Inferior parietal cortex (tissue), 1 donor: ENCODE results near the gene FAM177A1.
"Not testable (repeated sequence)": the region's sequence is repeated elsewhere in the genome, so short reads cannot be mapped to it uniquely, and the experiment has no call there.

Experiments used
- DNase-seq: peaks from one replicate; pipeline ENCODE4 v3.0.0-alpha.2; 2016; ENCODE audit errors: extremely low spot score

FAM177A1 gene

GRCh38 chr14:35046048-35046750 is at the start of gene FAM177A1:
TSS of gene FAM177A1 (plus strand) at chr14:35046272. CDS start at chr14:35046464, 192 bp downstream.
- DNase-seq, result peak; percentile 95

- no peak for DNase-seq
These were observed 48.3 kb upstream of the FAM177A1 start for GRCh38 chr14:34997762-34998161.

- DNase-seq, result no peak
These were observed 46.6 kb upstream of the FAM177A1 start for GRCh38 chr14:34999500-34999899.

- DNase-seq, result no peak
These were observed 44.5 kb upstream of the FAM177A1 start for GRCh38 chr14:35001621-35002020.

GRCh38 chr14:35004839-35005238 is 41.2 kb upstream of the FAM177A1 start:
- no peak for DNase-seq

- no peak for DNase-seq
These were observed 29.5 kb upstream of the FAM177A1 start for GRCh38 chr14:35016568-35016967.

GRCh38 chr14:35020713-35021112 is 25.4 kb upstream of the FAM177A1 start:
- no peak for DNase-seq

- no peak for DNase-seq
These were observed 17.6 kb upstream of the FAM177A1 start for GRCh38 chr14:35028435-35028834.

- no peak for DNase-seq
These were observed 13.5 kb upstream of the FAM177A1 start for GRCh38 chr14:35032562-35032961.

- DNase-seq, result no peak
These were observed 11.6 kb upstream of the FAM177A1 start for GRCh38 chr14:35034440-35034833.

GRCh38 chr14:35034944-35035554 is 11.0 kb upstream of the FAM177A1 start:
- DNase-seq, result not testable (repeated sequence)

GRCh38 chr14:35038312-35038711 is 7.8 kb upstream of the FAM177A1 start:
- DNase-seq, result not testable (repeated sequence)

- DNase-seq, result no peak
These were observed 3.4 kb upstream of the FAM177A1 start for GRCh38 chr14:35042632-35043031.

- no peak for DNase-seq
These were observed 3.0 kb upstream of the FAM177A1 start for GRCh38 chr14:35043046-35043445.

- peak; percentile 44 for DNase-seq
These were observed 904 bp upstream of the FAM177A1 start for GRCh38 chr14:35044939-35045797.

GRCh38 chr14:35045798-35046047 is 349 bp upstream of the FAM177A1 start:
- DNase-seq, result no peak

GRCh38 chr14:35046751-35047536 is 872 bp downstream of the FAM177A1 start:
- DNase-seq, result peak; percentile 25

GRCh38 chr14:35047976-35048513 is 2.0 kb downstream of the FAM177A1 start:
- no peak for DNase-seq

- DNase-seq, result peak; percentile 12
These were observed 4.6 kb downstream of the FAM177A1 start for GRCh38 chr14:35050652-35051051.

- DNase-seq, result no peak
These were observed 5.7 kb downstream of the FAM177A1 start for GRCh38 chr14:35051796-35052195.

GRCh38 chr14:35052637-35053036 is 6.6 kb downstream of the FAM177A1 start:
- DNase-seq, result no peak
